Cortex of kidney (tissue), 1 donor: Measurements from ENCODE around the gene SUN2.

Experiments
- DNase-seq: peaks from one replicate; lab custom pipeline; 2025; lab: John Stamatoyannopoulos, UW

The SUN2 gene

GRCh38 chr22:38696606-38697424 lies 59.0 kb downstream of the SUN2 start:
- DNase-seq, result no peak

GRCh38 chr22:38694940-38695339 lies 60.9 kb downstream of the SUN2 start:
- no peak for DNase-seq

- no peak for DNase-seq
These were observed 61.7 kb downstream of the SUN2 start for GRCh38 chr22:38694049-38694448.

- DNase-seq, result no peak
These were observed 66.1 kb downstream of the SUN2 start for GRCh38 chr22:38689651-38690050.

GRCh38 chr22:38685761-38686160 lies 70.0 kb downstream of the SUN2 start:
- no peak for DNase-seq

- DNase-seq, result no peak
These were observed 70.9 kb downstream of the SUN2 start for GRCh38 chr22:38684895-38685294.
